Smooth muscle cell (in vitro differentiated cells): Measurements from ENCODE around the gene HCFC2. TPM values are rescaled to one million over a fixed set of nuclear protein-coding genes. Genes with fewer than 3 reads are reported as not detected.

Experiments used
- DNase-seq: peaks from one replicate; lab custom pipeline; 2025; ENCODE audit not compliant: unreplicated experiment; lab: John Stamatoyannopoulos, UW
- H2AFZ ChIP-seq: fragments of 200-600 bp; sonication (generic); 2 replicates; pipeline ENCODE4 v1.6.0; 2016; ENCODE audit warnings: antibody characterized with exemption, low read depth, mild to moderate bottlenecking
- H3F3A ChIP-seq: fragments of 200-600 bp; sonication (generic); 2 replicates; pipeline ENCODE4 v1.6.0; 2017; ENCODE audit warnings: antibody characterized with exemption, low read depth
- H3K27ac ChIP-seq: fragments of 200-600 bp; sonication (generic); 2 replicates; pipeline ENCODE4 v1.5.1; 2016; ENCODE audit warnings: low read depth, mild to moderate bottlenecking
- H3K27me3 ChIP-seq: fragments of 200-600 bp; sonication (generic); 2 replicates; pipeline ENCODE4 v1.6.1; 2016; ENCODE audit warnings: low read depth, mild to moderate bottlenecking
- H3K36me3 ChIP-seq: fragments of 200-600 bp; sonication (generic); 2 replicates; pipeline ENCODE4 v1.5.1; 2016; ENCODE audit warnings: low read depth
- H3K4me1 ChIP-seq: fragments of 200-600 bp; sonication (generic); 2 replicates; pipeline ENCODE4 v1.5.1; 2016; ENCODE audit warnings: low read depth
- H3K4me2 ChIP-seq: fragments of 200-600 bp; sonication (generic); 2 replicates; pipeline ENCODE4 v1.6.0; 2016; ENCODE audit warnings: mild to moderate bottlenecking
- H3K4me3 ChIP-seq: fragments of 200-600 bp; sonication (generic); 2 replicates; pipeline ENCODE4 v1.5.1; 2016; ENCODE audit warnings: mild to moderate bottlenecking
- H3K79me2 ChIP-seq: fragments of 200-600 bp; sonication (generic); 2 replicates; pipeline ENCODE4 v1.6.0; 2016; ENCODE audit warnings: low read depth, mild to moderate bottlenecking
- H3K9ac ChIP-seq: fragments of 200-600 bp; sonication (generic); 2 replicates; pipeline ENCODE4 v1.6.0; 2016; ENCODE audit warnings: low read depth
- H3K9me3 ChIP-seq: fragments of 200-600 bp; sonication (generic); replicated peaks from 2 replicates; pipeline ENCODE4 v1.5.1; 2016; ENCODE audit warnings: low read depth
- H4K20me1 ChIP-seq: fragments of 200-600 bp; sonication (generic); 2 replicates; pipeline ENCODE4 v1.6.0; 2016; ENCODE audit warnings: low read depth
- WGBS: methylation state at CpG from one replicate; pipeline ENCODE4 v1.1.7; 2016; ENCODE audit warnings: low lambda C conversion rate; 5-methylcytosine and 5-hydroxymethylcytosine counted together
- polyA plus RNA-seq: library from polyadenylated mRNA; unstranded; fragments of >200 nt; fragmentation: Nextera tagmentation; extraction: Ambion mirVana; gene quantifications from 2 replicates; pipeline ENCODE4 v1.2.1, GENCODE V29; 2016
- total RNA-seq: library from RNA; depleted of rRNA; stranded (reverse); fragments of >200 nt; gene quantifications from 2 replicates; pipeline ENCODE4 v1.2.3, GENCODE V29; 2014
- TF ChIP-seq, protein P1 (sequence below): fragments of 200-600 bp; sonication (generic); IDR thresholded peaks from 2 replicates; pipeline ENCODE4 v1.5.1; 2017; ENCODE audit warnings: borderline replicate concordance, mild to moderate bottlenecking, antibody characterized with exemption; ENCODE audit not compliant: insufficient read depth, poor library complexity, severe bottlenecking

The HCFC2 gene
- total and polyA plus RNA-seq, 2 experiments from 2014 or later = 9.1 to 17.8 TPM

DNA sequence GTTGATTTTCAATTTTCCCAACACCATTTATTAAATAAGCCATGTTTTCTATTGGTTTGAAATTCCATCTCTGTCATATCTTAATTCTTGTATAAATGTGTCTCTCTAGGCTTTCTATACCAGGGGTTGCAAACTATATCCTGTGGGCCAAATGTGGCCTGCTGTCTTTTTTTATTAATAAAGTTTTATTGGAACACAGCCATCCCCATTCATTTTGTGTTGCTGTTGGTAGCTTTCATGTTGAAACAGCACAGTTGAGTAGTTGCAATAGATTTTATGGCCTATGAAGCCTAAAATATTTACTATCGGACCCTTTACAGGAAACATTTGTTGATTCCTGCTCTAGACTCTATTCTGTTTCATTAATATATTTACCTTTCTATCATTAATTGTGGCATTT lies 9.4 kb downstream of the HCFC2 start:
- H3K4me2 ChIP-seq = no peak overlapping the region
- 97% methylated on average over 1 of the region's 1 CpG for WGBS

DNA sequence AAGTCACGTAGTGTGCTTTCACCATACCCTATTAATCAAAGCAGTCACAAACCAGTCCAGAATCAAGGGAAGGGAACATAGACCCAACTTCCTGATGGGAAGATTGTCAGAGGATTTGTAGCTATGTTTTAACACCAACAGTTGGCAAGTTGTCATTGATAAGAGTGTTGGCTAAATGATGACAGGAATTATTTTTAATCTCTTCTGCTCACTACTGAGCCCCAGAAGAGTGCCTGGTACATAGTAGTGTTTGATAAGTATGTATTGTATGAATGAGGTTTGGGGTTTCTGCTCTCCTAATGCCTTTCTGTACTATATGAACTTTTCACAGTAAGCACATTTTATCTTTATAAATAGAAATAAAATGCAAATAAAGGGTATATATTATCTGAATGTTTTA lies 14.7 kb downstream of the HCFC2 start:
- WGBS = 40% methylated on average over 1 of the region's 1 CpG
- peaks cover 6% of the 10 kb centered on the region for H3K79me2 ChIP-seq

More for the DNA sequence above, 9.4 kb downstream of the HCFC2 start:
- peaks cover 47% of the 10 kb centered on the region for H4K20me1 ChIP-seq
- H3K27ac ChIP-seq = no peak overlapping the region
- no peak overlapping the region for H3K4me3 ChIP-seq
- H3K27me3 ChIP-seq = no peaks in the 10 kb centered on the region
- no peak overlapping the region for H2AFZ ChIP-seq
- H3K4me1 ChIP-seq = no peaks in the 10 kb centered on the region
- H3F3A ChIP-seq = no peaks in the 10 kb centered on the region
- no peak overlapping the region for H3K9ac ChIP-seq
- H3K79me2 ChIP-seq = peaks cover 12% of the 10 kb centered on the region
- H3K36me3 ChIP-seq = peaks cover 12% of the 10 kb centered on the region
- no peak for DNase-seq
- TF ChIP-seq, protein P1, sequence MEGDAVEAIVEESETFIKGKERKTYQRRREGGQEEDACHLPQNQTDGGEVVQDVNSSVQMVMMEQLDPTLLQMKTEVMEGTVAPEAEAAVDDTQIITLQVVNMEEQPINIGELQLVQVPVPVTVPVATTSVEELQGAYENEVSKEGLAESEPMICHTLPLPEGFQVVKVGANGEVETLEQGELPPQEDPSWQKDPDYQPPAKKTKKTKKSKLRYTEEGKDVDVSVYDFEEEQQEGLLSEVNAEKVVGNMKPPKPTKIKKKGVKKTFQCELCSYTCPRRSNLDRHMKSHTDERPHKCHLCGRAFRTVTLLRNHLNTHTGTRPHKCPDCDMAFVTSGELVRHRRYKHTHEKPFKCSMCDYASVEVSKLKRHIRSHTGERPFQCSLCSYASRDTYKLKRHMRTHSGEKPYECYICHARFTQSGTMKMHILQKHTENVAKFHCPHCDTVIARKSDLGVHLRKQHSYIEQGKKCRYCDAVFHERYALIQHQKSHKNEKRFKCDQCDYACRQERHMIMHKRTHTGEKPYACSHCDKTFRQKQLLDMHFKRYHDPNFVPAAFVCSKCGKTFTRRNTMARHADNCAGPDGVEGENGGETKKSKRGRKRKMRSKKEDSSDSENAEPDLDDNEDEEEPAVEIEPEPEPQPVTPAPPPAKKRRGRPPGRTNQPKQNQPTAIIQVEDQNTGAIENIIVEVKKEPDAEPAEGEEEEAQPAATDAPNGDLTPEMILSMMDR = no peak
- no peaks in the 10 kb centered on the region for H3K9me3 ChIP-seq

DNA sequence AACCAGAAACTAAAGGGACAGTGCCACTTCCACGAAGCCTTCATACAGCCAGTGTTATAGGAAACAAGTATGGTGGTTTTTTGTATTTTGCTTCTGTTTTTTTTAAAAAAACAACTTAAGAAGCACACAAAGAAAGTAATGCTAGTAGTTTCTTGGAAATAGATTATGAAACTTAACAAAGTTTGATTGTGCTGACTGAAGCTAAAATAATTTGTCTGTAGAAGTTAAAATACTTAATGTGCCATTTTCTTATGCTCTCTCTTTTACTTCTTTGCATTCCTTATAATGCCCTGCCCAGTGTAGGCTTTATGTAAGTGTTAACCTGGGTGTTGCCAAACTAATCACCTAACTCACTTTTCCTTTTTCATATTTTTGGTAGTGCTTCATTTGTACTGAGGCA lies 16.4 kb downstream of the HCFC2 start:
- no peak overlapping the region for H3K4me3 ChIP-seq
- H3K9ac ChIP-seq = no peak overlapping the region
- H3K9me3 ChIP-seq = no peaks in the 10 kb centered on the region
- no peak for DNase-seq
- H3K27me3 ChIP-seq = no peaks in the 10 kb centered on the region
- H3K36me3 ChIP-seq = peaks cover 22% of the 10 kb centered on the region
- TF ChIP-seq, protein P1 = no peak
- peaks cover 41% of the 10 kb centered on the region for H4K20me1 ChIP-seq
- no peak overlapping the region for H2AFZ ChIP-seq
- H3F3A ChIP-seq = no peaks in the 10 kb centered on the region
- peaks cover 5% of the 10 kb centered on the region for H3K79me2 ChIP-seq
- no peak overlapping the region for H3K27ac ChIP-seq
- H3K4me2 ChIP-seq = no peak overlapping the region
- 90% methylated on average over 1 of the region's 1 CpG for WGBS
- no peaks in the 10 kb centered on the region for H3K4me1 ChIP-seq

More for the DNA sequence above, 14.7 kb downstream of the HCFC2 start:
- TF ChIP-seq, protein P1 = no peak
- Histone ChIP-seq H2AFZ (no peak overlapping the region), H3K4me1 (no peaks in the 10 kb centered on the region), H3K9me3 (no peaks in the 10 kb centered on the region), H3K36me3 (peaks cover 22% of the 10 kb centered on the region), H3K4me3 (no peak overlapping the region), H3F3A (no peaks in the 10 kb centered on the region), H3K4me2 (no peak overlapping the region), H4K20me1 (peaks cover 56% of the 10 kb centered on the region), H3K27ac (no peak overlapping the region), H3K27me3 (no peaks in the 10 kb centered on the region), H3K9ac (no peak overlapping the region)
- no peak for DNase-seq

DNA sequence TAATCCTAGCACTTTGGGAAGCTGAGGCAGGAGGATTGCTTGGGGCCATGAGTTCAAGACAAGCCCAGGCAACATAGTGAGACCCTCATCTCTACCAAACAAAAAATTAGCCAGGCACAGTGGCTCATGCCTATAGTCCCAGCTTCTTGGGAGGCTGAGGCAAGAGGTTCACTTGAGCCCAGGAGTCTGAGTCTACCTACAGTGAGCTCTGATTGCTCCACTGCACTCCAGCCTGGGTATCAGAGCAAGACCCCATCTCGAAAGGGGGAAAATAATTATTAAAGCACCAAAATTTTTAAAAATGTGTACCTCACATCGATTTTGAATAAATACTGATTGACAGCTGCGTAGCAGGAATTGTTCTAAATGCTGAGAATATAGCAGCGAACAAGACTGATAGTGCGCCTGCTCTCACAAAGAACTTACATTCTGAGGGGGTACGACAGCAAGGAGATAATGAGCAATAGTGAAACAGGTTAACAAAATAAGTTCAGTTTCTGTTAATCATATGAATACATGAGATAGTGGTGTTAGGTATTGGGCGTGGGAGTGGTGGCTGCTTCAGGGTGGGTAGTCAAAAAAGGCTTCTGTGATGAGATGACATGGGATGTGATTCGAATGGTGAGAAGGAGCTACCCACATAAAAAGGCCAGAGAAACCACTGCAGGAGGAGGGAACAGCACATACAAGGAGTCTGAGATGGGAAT lies 19.6 kb downstream of the HCFC2 start:
- H4K20me1 ChIP-seq = peaks cover 16% of the 10 kb centered on the region
- H3K4me2 ChIP-seq = no peak overlapping the region
- WGBS = 94% methylated on average over 8 of the region's 8 CpGs
- H3K27me3 ChIP-seq = no peaks in the 10 kb centered on the region
- TF ChIP-seq, protein P1 = no peak
- DNase-seq = no peak
- no peak overlapping the region for H3K27ac ChIP-seq
- H3K9me3 ChIP-seq = no peaks in the 10 kb centered on the region
- no peak overlapping the region for H3K4me3 ChIP-seq
- H3K4me1 ChIP-seq = no peaks in the 10 kb centered on the region
- H3F3A ChIP-seq = no peaks in the 10 kb centered on the region
- no peak overlapping the region for H3K9ac ChIP-seq
- H3K79me2 ChIP-seq = no peaks in the 10 kb centered on the region
- H2AFZ ChIP-seq = no peak overlapping the region
- peaks cover 29% of the 10 kb centered on the region for H3K36me3 ChIP-seq
